GM21619 (cell line): ENCODE results near the gene TLR2.

ENCODE experiments used
- ATAC-seq: cut with Tn5 transposase; IDR thresholded peaks from one replicate; pipeline ENCODE4 v1.9.1; 2021; ENCODE audit not compliant: unreplicated experiment

The TLR2 gene

DNA sequence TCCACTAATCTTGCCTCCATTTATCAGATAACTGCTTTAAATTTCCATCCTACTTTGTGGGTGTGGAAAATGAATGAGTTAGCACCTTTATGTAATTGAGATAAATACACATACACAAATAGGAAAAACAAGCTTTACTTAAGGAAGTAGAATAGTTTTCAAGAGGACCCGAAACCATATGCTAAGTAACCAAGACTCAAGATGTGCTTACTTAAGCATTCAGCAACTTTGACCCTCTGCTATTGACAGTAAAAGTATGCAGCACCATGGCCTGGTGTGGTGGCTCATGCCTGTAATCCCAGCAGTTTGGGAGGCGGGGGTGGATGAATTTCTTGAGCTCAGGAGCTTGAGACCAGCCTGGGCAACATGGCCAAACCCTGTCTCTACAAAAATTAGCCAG, 45.8 kb downstream of the TLR2 start:
- ATAC-seq: peak; percentile 41

DNA sequence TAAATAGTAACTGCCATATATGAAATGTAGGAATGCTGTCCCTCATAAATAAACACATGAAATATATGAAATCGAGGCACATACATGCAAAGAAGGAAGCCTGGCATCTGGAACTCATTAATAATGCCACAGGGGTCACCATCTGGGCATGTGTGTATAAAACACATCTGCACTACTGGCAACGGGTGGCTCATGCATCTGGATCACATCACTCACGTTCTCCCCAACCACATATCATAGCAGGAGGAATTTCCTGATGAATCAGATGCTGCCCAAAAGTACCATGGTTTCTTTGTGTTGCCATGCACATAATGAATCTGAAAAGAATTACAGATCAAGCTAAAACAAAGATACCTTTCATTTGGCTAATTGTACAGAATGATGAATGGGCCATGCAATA, 47.2 kb downstream of the TLR2 start:
- no peak for ATAC-seq

- no peak for ATAC-seq
These were observed 49.8 kb downstream of the TLR2 start for GRCh38 chr4:153733751-153734448.

GRCh38 chr4:153735906-153736461, 51.9 kb downstream of the TLR2 start:
- no peak for ATAC-seq

DNA sequence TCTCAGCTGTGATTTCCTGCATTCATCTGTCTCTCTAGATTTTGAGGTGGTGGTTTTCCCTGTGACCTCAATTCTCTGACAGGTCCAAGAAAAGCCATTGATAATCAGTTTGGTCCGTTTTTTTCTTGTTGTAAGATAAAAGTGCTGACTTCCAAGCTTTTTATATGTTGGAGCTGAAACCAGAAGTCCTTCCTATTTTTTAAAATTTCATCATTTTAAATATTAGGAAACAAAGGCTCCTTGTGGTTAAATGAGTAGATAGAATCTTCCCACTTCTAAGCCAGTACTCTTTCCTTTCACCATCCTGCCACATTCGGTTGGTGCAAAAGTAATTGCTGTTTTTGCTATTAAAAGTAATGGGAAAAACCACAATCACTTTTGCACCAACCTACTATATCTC, 57.5 kb downstream of the TLR2 start:
- ATAC-seq: no peak

GRCh38 chr4:153745651-153746050, 61.6 kb downstream of the TLR2 start:
- no peak for ATAC-seq

- ATAC-seq: no peak
These were observed 63.4 kb downstream of the TLR2 start for GRCh38 chr4:153747406-153747955.

- no peak for ATAC-seq
These were observed 64.3 kb downstream of the TLR2 start for GRCh38 chr4:153748378-153748777.

DNA sequence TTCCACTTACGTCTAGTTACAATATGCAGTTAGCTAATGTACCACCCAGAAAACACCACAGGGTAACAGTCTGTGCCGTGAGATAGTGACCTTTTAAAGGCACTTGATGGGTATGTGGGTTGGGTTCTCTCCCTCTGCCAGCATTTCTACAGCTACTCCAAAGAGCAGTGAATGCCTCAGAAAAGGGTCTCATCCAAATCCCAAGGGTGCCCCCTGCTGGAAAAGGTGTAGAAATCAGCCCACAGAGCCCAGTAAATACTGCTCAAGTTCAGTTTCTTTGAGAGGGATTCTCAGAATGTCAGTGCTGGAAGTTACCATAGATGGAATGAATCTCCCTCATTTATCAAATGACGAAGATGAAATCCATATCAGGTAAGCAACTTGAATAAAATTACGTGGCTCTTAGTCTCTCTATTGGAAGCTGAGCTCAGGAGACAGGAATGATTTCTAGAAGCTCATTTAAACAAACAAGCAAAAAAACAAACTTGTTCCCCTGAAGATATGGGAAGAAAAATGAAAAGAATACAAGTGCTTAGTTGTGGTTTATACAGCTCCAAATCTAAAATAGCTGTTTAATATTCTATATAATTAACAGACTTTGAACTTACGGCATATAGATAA, 66.2 kb downstream of the TLR2 start:
- peak; percentile 91 for ATAC-seq

DNA sequence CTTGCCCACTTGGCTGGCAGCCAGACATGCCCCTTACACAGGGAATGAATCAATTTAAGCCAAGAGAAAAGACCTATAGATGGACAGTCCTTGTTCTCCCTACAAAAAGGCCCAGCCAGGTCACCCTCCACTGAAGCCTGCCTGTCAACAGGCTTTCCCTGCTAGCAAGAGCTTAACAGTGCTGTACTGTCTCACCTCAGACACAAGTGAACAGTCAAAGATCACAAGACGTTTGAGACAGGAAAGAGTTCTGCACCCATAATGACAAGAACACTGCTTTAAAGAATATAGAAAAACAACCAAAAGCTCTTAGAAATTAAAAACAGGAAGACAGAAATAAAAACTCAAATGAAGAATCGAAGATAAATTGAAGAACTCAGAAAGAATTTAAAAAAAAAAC, 71.1 kb downstream of the TLR2 start:
- ATAC-seq: no peak
